ENCODE data around the gene ZNF646.

ZNF646 gene

DNA sequence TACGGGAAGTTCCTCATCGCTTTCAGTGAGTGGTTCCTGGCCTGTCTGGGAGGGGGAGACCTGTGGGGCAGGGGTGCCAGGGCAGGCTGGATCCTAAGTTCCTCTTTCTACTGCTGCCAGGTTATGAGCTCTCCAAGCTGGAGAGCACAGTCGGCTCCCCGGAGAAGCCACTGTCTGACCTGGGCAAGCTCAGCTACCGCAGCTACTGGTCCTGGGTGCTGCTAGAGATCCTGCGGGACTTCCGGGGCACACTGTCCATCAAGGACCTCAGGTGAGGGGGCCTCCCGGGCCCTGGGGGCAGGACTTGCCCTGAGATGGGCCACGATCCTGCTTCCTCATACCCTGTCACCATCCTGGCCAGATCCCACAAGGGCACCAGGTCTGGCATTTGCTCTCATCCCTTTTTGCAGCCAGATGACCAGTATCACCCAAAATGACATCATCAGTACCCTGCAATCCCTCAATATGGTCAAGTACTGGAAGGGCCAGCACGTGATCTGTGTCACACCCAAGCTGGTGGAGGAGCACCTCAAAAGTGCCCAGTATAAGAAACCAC lies 56.2 kb downstream of the ZNF646 start:
- no peak for TF ChIP-seq EZH2phosphoT487 (IDR thresholded peaks at IDR 0.05; ENCODE audit: borderline replicate concordance)
- TF ChIP-seq, protein P1, sequence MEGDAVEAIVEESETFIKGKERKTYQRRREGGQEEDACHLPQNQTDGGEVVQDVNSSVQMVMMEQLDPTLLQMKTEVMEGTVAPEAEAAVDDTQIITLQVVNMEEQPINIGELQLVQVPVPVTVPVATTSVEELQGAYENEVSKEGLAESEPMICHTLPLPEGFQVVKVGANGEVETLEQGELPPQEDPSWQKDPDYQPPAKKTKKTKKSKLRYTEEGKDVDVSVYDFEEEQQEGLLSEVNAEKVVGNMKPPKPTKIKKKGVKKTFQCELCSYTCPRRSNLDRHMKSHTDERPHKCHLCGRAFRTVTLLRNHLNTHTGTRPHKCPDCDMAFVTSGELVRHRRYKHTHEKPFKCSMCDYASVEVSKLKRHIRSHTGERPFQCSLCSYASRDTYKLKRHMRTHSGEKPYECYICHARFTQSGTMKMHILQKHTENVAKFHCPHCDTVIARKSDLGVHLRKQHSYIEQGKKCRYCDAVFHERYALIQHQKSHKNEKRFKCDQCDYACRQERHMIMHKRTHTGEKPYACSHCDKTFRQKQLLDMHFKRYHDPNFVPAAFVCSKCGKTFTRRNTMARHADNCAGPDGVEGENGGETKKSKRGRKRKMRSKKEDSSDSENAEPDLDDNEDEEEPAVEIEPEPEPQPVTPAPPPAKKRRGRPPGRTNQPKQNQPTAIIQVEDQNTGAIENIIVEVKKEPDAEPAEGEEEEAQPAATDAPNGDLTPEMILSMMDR (conservative IDR thresholded peaks at IDR 0.05; ENCODE audit: low read length), result no peak
- Histone ChIP-seq H3K9me2 (replicated peaks; ENCODE audit: low read depth, low read length) (no peaks in the 10 kb centered on the region), H3K4me2 (ENCODE audit: low read depth, low read length, poor library complexity, severe bottlenecking) (no peak overlapping the region), H3K9ac (ENCODE audit: low read depth, low read length, poor library complexity, severe bottlenecking) (no peak overlapping the region), H3K4me1 (ENCODE audit: insufficient read depth, low read length, poor library complexity, severe bottlenecking) (no peaks in the 10 kb centered on the region), H3K4me3 (ENCODE audit: low read length, poor library complexity, severe bottlenecking) (no peak overlapping the region), H4K20me1 (ENCODE audit: insufficient read depth, low read length, poor library complexity, severe bottlenecking) (no peaks in the 10 kb centered on the region), H3K9me3 (ENCODE audit: insufficient read depth, low read depth, low read length) (no peaks in the 10 kb centered on the region), H3F3A (ENCODE audit: low read depth) (no peaks in the 10 kb centered on the region), H3K27me3 (ENCODE audit: insufficient read depth, low read length, poor library complexity, severe bottlenecking) (no peaks in the 10 kb centered on the region), H3K36me3 (ENCODE audit: insufficient read depth, low read length) (no peaks in the 10 kb centered on the region), H2AFZ (ENCODE audit: low read length) (no peak overlapping the region), H3K79me2 (ENCODE audit: insufficient read depth, low read length) (no peaks in the 10 kb centered on the region)

DNA sequence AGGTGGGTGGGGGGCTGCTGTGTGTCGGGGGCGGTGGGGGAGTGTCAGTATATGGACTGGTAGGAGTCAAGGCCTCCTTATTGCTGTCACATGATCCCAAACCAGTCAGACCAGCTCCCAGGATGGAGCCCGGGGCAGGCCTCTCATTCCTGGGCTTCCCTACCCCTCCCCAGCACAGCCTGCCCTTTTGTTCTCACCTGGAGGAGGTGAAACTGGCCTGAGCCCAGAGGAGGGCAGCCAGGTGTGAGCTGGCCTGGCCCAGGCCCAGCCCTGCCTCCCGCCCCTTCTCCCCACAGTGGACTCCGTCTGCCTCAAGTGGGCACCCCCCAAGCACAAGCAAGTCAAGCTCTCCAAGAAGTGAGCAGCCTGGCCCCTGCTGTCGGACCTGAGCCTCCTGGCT lies 56.7 kb downstream of the ZNF646 start:
- Histone ChIP-seq H3K27me3 (ENCODE audit: insufficient read depth, low read length, poor library complexity, severe bottlenecking) (no peaks in the 10 kb centered on the region), H3K4me1 (ENCODE audit: insufficient read depth, low read length, poor library complexity, severe bottlenecking) (no peaks in the 10 kb centered on the region), H3K79me2 (ENCODE audit: insufficient read depth, low read length) (no peaks in the 10 kb centered on the region), H3K9me2 (replicated peaks; ENCODE audit: low read depth, low read length) (no peaks in the 10 kb centered on the region), H3K4me3 (ENCODE audit: low read length, poor library complexity, severe bottlenecking) (no peak overlapping the region), H3K36me3 (ENCODE audit: insufficient read depth, low read length) (no peaks in the 10 kb centered on the region), H2AFZ (ENCODE audit: low read length) (no peak overlapping the region), H3K9ac (ENCODE audit: low read depth, low read length, poor library complexity, severe bottlenecking) (no peak overlapping the region), H3K4me2 (ENCODE audit: low read depth, low read length, poor library complexity, severe bottlenecking) (no peak overlapping the region), H4K20me1 (ENCODE audit: insufficient read depth, low read length, poor library complexity, severe bottlenecking) (no peaks in the 10 kb centered on the region), H3K9me3 (ENCODE audit: insufficient read depth, low read depth, low read length) (no peaks in the 10 kb centered on the region), H3F3A (ENCODE audit: low read depth) (no peaks in the 10 kb centered on the region)
- no peak for TF ChIP-seq EZH2phosphoT487 (IDR thresholded peaks at IDR 0.05; ENCODE audit: borderline replicate concordance)
- TF ChIP-seq, protein P1 (conservative IDR thresholded peaks at IDR 0.05; ENCODE audit: low read length), result no peak

DNA sequence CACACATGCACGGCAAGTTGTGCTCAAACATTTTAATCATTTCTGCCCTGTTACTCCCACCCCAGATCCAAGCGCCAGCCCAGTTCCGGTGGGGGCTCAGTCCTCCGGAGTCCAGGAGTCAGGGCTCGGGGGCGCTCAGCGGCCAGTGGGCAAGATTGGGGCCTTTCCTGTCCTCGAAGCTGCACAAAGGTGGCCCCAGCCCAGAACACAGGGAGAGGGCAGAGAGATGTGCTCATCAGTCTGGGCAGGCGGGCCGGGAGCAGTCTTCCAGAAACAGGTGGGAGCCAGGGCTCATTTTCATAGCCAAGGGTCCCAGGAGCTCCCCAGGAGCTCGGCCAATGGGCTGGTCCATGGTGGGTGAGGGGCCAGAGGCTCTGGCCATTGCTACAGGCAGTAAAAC lies 57.2 kb downstream of the ZNF646 start:
- no peak overlapping the region for H3K4me3 ChIP-seq (ENCODE audit: low read length, poor library complexity, severe bottlenecking)
- no peaks in the 10 kb centered on the region for H3K9me2 ChIP-seq (replicated peaks; ENCODE audit: low read depth, low read length)
- H3K4me2 ChIP-seq (ENCODE audit: low read depth, low read length, poor library complexity, severe bottlenecking), result no peak overlapping the region
- TF ChIP-seq EZH2phosphoT487 (IDR thresholded peaks at IDR 0.05; ENCODE audit: borderline replicate concordance), result no peak
- TF ChIP-seq, protein P1 (conservative IDR thresholded peaks at IDR 0.05; ENCODE audit: low read length), result no peak
- no peaks in the 10 kb centered on the region for H4K20me1 ChIP-seq (ENCODE audit: insufficient read depth, low read length, poor library complexity, severe bottlenecking)
- no peaks in the 10 kb centered on the region for H3K79me2 ChIP-seq (ENCODE audit: insufficient read depth, low read length)
- H3F3A ChIP-seq (ENCODE audit: low read depth), result no peaks in the 10 kb centered on the region
- no peaks in the 10 kb centered on the region for H3K36me3 ChIP-seq (ENCODE audit: insufficient read depth, low read length)
- no peak overlapping the region for H2AFZ ChIP-seq (ENCODE audit: low read length)
- H3K4me1 ChIP-seq (ENCODE audit: insufficient read depth, low read length, poor library complexity, severe bottlenecking), result no peaks in the 10 kb centered on the region
- H3K9me3 ChIP-seq (ENCODE audit: insufficient read depth, low read depth, low read length), result no peaks in the 10 kb centered on the region
- H3K9ac ChIP-seq (ENCODE audit: low read depth, low read length, poor library complexity, severe bottlenecking), result no peak overlapping the region
- H3K27me3 ChIP-seq (ENCODE audit: insufficient read depth, low read length, poor library complexity, severe bottlenecking), result no peaks in the 10 kb centered on the region
